Muscle layer of duodenum (tissue), 2 donors: ENCODE measurements around the gene CHCHD3.

ENCODE experiments used
- H3K27ac ChIP-seq: one replicate; pipeline ENCODE4 v1.7.0; 2013; ENCODE audit warnings: mild to moderate bottlenecking, low read length
- H3K27me3 ChIP-seq: one replicate; pipeline ENCODE4 v1.7.0; 2013; ENCODE audit warnings: low read depth, mild to moderate bottlenecking, control low read depth, low read length
- H3K36me3 ChIP-seq, 2 donors: one replicate each; pipeline ENCODE4 v1.7.0; 2013; ENCODE audit warnings: low read length in 2 of 2, control low read depth in 1 of 2, mild to moderate bottlenecking in 1 of 2; ENCODE audit not compliant: insufficient read depth in 2 of 2, control insufficient read depth in 1 of 2
- H3K4me1 ChIP-seq, 2 donors: one replicate each; pipeline ENCODE4 v1.7.0; 2013; ENCODE audit warnings: low read length in 2 of 2, mild to moderate bottlenecking in 2 of 2, control low read depth in 1 of 2, moderate library complexity in 1 of 2; ENCODE audit not compliant: insufficient read depth in 2 of 2, control insufficient read depth in 1 of 2
- H3K4me3 ChIP-seq, 2 donors: one replicate each; pipeline ENCODE4 v1.7.0; 2013; ENCODE audit warnings: low read length in 2 of 2, low read depth in 1 of 2, mild to moderate bottlenecking in 1 of 2
- H3K9me3 ChIP-seq, 2 donors: one replicate each; pipeline ENCODE4 v1.7.0; 2013; ENCODE audit warnings: low read length in 2 of 2, control low read depth in 1 of 2, mild to moderate bottlenecking in 1 of 2; ENCODE audit not compliant: control insufficient read depth in 1 of 2
- donor health status: healthy.

Gene CHCHD3

GRCh38 chr7:132836746-132837145 is 245.1 kb downstream of the CHCHD3 start:
- Histone ChIP-seq H3K27me3 (no peaks in the 10 kb centered on the region), H3K27ac (no peak overlapping the region), H3K36me3 (no peaks in the 10 kb centered on the region), H3K4me1 (no peaks in the 10 kb centered on the region), H3K9me3 (no peaks in the 10 kb centered on the region), H3K4me3 (no peak overlapping the region)

- Histone ChIP-seq H3K9me3 (no peaks in the 10 kb centered on the region), H3K27ac (no peak overlapping the region), H3K4me1 (no peaks in the 10 kb centered on the region), H3K27me3 (no peaks in the 10 kb centered on the region), H3K36me3 (no peaks in the 10 kb centered on the region), H3K4me3 (no peak overlapping the region)
Observed at GRCh38 chr7:132830941-132831340, 250.9 kb downstream of the CHCHD3 start.

GRCh38 chr7:132828502-132828901 is 253.4 kb downstream of the CHCHD3 start:
- H3K27me3 ChIP-seq: no peaks in the 10 kb centered on the region
- H3K27ac ChIP-seq: no peak overlapping the region
- no peaks in the 10 kb centered on the region for H3K36me3 ChIP-seq
- H3K9me3 ChIP-seq: no peaks in the 10 kb centered on the region
- no peak overlapping the region for H3K4me3 ChIP-seq
- no peaks in the 10 kb centered on the region for H3K4me1 ChIP-seq

DNA sequence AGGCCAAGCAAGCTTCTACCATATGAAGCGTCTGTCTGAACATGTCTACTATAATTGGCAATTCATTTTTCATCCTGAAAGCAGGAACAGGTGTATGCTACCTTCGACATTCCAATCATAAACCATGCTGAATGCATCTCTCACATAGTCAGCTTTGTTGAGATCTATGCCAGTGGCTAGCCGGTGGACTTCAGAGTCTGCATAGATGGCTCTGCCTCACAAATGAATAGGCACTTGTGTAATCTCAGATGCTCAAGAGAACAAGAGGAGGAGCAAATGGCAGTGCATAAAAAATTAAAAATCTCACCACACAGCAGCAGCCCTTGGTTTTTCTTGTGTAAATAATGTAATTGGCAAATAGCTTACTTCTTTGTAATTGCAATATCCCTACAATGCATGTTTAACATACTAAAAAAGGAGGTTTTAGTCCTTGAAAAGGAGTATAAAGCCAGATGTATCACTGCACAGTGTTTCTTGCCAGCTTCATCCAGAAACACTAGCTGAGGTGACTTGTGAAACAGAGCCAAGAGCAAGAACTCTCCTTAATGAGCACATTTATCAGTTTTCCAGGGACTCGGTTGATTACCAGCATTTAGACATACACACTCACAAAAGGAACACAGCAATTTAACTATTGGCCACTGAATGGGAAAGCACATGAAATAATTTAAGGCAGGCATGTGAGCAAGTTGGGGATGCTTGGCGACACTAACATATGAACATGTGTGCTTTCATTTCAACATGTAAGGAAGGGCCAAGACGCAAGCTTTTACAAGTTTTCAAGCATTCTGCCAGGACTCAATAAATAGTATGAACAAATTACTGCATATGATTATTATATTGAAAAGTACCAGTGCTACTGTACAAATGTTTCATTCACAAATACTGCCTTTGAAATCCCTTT is 255.7 kb downstream of the CHCHD3 start:
- no peaks in the 10 kb centered on the region for H3K4me1 ChIP-seq
- H3K36me3 ChIP-seq: no peaks in the 10 kb centered on the region
- H3K27me3 ChIP-seq: no peaks in the 10 kb centered on the region
- no peaks in the 10 kb centered on the region for H3K9me3 ChIP-seq
- no peak overlapping the region for H3K27ac ChIP-seq
- H3K4me3 ChIP-seq: no peak overlapping the region

DNA sequence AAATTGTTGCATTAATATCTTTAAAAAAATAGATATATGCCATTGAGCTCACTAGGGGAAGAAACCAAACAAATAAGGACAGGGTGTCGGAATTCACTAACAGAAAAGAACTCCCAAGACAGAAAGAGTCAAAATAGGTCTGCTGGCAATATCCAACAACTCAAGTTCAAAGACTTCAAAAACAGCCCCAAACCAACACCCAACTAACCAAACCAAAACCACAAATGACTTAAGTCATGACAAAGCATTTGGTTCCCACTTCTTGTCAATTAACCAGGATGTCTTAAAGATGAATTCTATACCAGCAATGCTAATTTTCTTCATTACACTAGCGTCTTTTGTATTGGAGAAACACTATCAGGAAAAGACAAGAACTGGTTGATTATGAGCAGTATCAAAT is 256.7 kb downstream of the CHCHD3 start:
- Histone ChIP-seq H3K27ac (no peak overlapping the region), H3K4me1 (no peaks in the 10 kb centered on the region), H3K9me3 (no peaks in the 10 kb centered on the region), H3K36me3 (no peaks in the 10 kb centered on the region), H3K27me3 (no peaks in the 10 kb centered on the region), H3K4me3 (no peak overlapping the region)

DNA sequence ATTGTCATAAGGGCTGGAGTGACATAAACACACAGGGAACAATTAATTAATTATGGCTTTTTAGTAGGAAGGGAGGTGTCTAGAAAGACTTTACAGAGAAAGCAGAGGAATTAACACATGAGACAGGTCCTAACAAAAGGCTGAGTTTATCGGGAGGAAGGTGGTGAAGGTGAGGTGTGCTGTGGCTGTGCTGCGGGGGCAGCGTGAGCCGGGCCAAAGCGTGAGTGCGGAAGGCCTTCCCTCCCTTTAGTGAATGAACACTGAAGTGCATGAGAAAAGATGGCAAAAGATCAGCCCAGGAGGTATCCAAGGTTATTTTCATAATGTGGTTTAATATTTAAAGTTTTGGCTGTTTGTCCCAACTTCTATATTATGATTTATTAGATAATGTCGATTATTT is 262.2 kb downstream of the CHCHD3 start:
- H3K36me3 ChIP-seq: no peaks in the 10 kb centered on the region
- no peaks in the 10 kb centered on the region for H3K9me3 ChIP-seq
- peaks cover 0 to 3% of the 10 kb centered on the region in 2 donors for H3K4me1 ChIP-seq
- no peak overlapping the region for H3K27ac ChIP-seq
- no peaks in the 10 kb centered on the region for H3K27me3 ChIP-seq
- H3K4me3 ChIP-seq: no peak overlapping the region

GRCh38 chr7:132817949-132818348 is 263.9 kb downstream of the CHCHD3 start:
- Histone ChIP-seq H3K27me3 (no peaks in the 10 kb centered on the region), H3K27ac (no peak overlapping the region), H3K4me3 (no peak overlapping the region), H3K36me3 (no peaks in the 10 kb centered on the region), H3K9me3 (no peaks in the 10 kb centered on the region), H3K4me1 (peaks cover 0 to 3% of the 10 kb centered on the region in 2 donors)

GRCh38 chr7:132815696-132816311 is 266.1 kb downstream of the CHCHD3 start:
- no peaks in the 10 kb centered on the region for H3K36me3 ChIP-seq
- H3K27ac ChIP-seq: no peak overlapping the region
- no peak overlapping the region for H3K4me3 ChIP-seq
- peaks cover 0 to 3% of the 10 kb centered on the region in 2 donors for H3K4me1 ChIP-seq
- no peaks in the 10 kb centered on the region for H3K9me3 ChIP-seq
- H3K27me3 ChIP-seq: no peaks in the 10 kb centered on the region

DNA sequence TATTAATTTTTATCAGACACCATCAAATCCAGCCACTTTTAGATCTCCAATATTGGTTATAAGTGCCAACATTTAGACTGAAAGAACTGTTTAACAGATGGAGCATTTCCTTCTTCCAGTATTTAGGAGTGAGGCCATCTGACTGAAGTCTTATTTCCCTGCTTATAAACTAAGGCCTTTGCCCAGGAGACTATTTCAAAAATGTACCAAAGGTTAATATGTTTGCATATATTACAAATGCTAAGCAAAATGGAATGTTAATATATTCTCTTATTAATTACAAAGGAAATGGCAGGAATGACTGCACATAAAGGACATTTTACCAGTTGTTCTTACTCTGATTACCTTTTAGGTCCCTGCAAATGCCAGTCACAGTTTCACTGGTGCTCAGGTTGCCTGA is 266.8 kb downstream of the CHCHD3 start:
- H3K4me3 ChIP-seq: no peak overlapping the region
- H3K9me3 ChIP-seq: no peaks in the 10 kb centered on the region
- H3K27me3 ChIP-seq: no peaks in the 10 kb centered on the region
- no peak overlapping the region for H3K27ac ChIP-seq
- no peaks in the 10 kb centered on the region for H3K36me3 ChIP-seq
- peaks cover 0 to 3% of the 10 kb centered on the region in 2 donors for H3K4me1 ChIP-seq

- no peaks in the 10 kb centered on the region for H3K9me3 ChIP-seq
- no peaks in the 10 kb centered on the region for H3K36me3 ChIP-seq
- H3K4me1 ChIP-seq: peaks cover 0 to 2% of the 10 kb centered on the region in 2 donors
- H3K27ac ChIP-seq: no peak overlapping the region
- H3K27me3 ChIP-seq: no peaks in the 10 kb centered on the region
- H3K4me3 ChIP-seq: no peak overlapping the region
Observed at GRCh38 chr7:132810561-132810960, 271.3 kb downstream of the CHCHD3 start.

- H3K9me3 ChIP-seq: no peaks in the 10 kb centered on the region
- no peaks in the 10 kb centered on the region for H3K36me3 ChIP-seq
- H3K4me3 ChIP-seq: no peak overlapping the region
- no peaks in the 10 kb centered on the region for H3K4me1 ChIP-seq
- no peak overlapping the region for H3K27ac ChIP-seq
- H3K27me3 ChIP-seq: no peaks in the 10 kb centered on the region
Observed at GRCh38 chr7:132806834-132807233, 275.1 kb downstream of the CHCHD3 start.
